HCT116 (cell line): ENCODE results near the gene DDX23. TPM values are rescaled to one million over a fixed set of nuclear protein-coding genes. Genes with fewer than 3 reads are reported as not detected.

Experiments used
- ATAC-seq: fragments of 200-7000 bp; cut with Tn5 transposase; 2 replicates; pipeline ENCODE4 v1.9.1; 2020; ENCODE audit warnings: mild to moderate bottlenecking, moderate library complexity
- BruUV-seq: library from RNA; stranded (reverse); fragments of 400-500 nt; replicated peaks from 2 replicates; lab custom pipeline; 2021; lab: Mats Ljungman, UMichigan
- CTCF ChIA-PET: fragments of 300-600 bp; sonication (Branson Sonifier 250); formaldehyde crosslinking; loops from one replicate; lab custom pipeline; 2021; ENCODE audit warnings: antibody characterized with exemption; lab: Charles Lee
- POLR2A ChIA-PET: fragments of 300-600, 350-600 bp; sonication (Branson Sonifier 250); formaldehyde crosslinking; loops from one replicate; lab custom pipeline; 2021; ENCODE audit warnings: antibody characterized with exemption; lab: Charles Lee
- RAD21 ChIA-PET, 2 experiments: fragments of 300-600 bp; sonication (Branson Sonifier 250); formaldehyde crosslinking; loops; one replicate each; lab custom pipeline; 2023; ENCODE audit warnings: low total read pairs in 2 of 2; ENCODE audit not compliant: uncharacterized antibody in 2 of 2, unreplicated experiment in 2 of 2, low non-redundant PET in 1 of 2; lab: Charles Lee
- DNase-seq: peaks from one replicate; pipeline ENCODE4 v3.0.0-alpha.2; 2010; ENCODE audit warnings: low read depth, low spot score
- H2AFZ ChIP-seq: fragments of 200-600 bp; shearing (Covaris generic), sonication (generic); 2 replicates; pipeline ENCODE4 v1.6.1; 2017; ENCODE audit warnings: low read depth, mixed run types, mixed read lengths, antibody characterized with exemption, low read length; ENCODE audit not compliant: poor library complexity, severe bottlenecking
- H3K27ac ChIP-seq: 2 replicates; pipeline ENCODE4 v1.5.1; 2012; ENCODE audit warnings: low read depth, low read length
- H3K27me3 ChIP-seq: fragments of 200-600 bp; sonication (generic); 2 replicates; pipeline ENCODE4 v1.6.1; 2016; ENCODE audit warnings: mixed run types, low read length, mixed read lengths; ENCODE audit not compliant: insufficient read depth
- H3K36me3 ChIP-seq, 2 experiments: fragments of 200-500 bp in 1 of 2; fragments of 200-600 bp in 1 of 2; sonication (Bioruptor generic) in 1 of 2; sonication (generic) in 1 of 2; 2 replicates each; pipeline versions ENCODE4 v1.5.1 to v1.6.1; 2014 to 2016; ENCODE audit warnings: low read length in 2 of 2, inconsistent platforms in 1 of 2, mixed read lengths in 1 of 2, mixed run types in 1 of 2; ENCODE audit not compliant: insufficient read depth in 2 of 2, control insufficient read depth in 1 of 2
- H3K4me1 ChIP-seq, 2 experiments: fragments of 200-600 bp in 1 of 2; sonication (generic) in 1 of 2; 2 replicates each; pipeline versions ENCODE4 v1.5.1 to v1.6.1; 2012 to 2017; ENCODE audit warnings: low read length in 2 of 2, inconsistent platforms in 1 of 2, mild to moderate bottlenecking in 1 of 2, mixed read lengths in 1 of 2, mixed run types in 1 of 2, moderate library complexity in 1 of 2; ENCODE audit not compliant: insufficient read depth in 2 of 2, control insufficient read depth in 1 of 2
- H3K4me2 ChIP-seq: fragments of 200-600 bp; sonication (generic); 2 replicates; pipeline ENCODE4 v1.6.1; 2017; ENCODE audit warnings: mixed run types, low read length, mixed read lengths
- H3K4me3 ChIP-seq, 2 experiments: fragments of 200-600 bp in 1 of 2; sonication (generic) in 1 of 2; replicated peaks in 1 of 2; 2 replicates each; pipeline ENCODE4 v1.5.1; 2011 to 2016; ENCODE audit warnings: low read length in 2 of 2, control low read depth in 1 of 2, low read depth in 1 of 2, mild to moderate bottlenecking in 1 of 2, mixed read lengths in 1 of 2, mixed run types in 1 of 2
- H3K79me2 ChIP-seq: fragments of 200-600 bp; sonication (generic); 2 replicates; pipeline ENCODE4 v1.6.1; 2017; ENCODE audit warnings: mild to moderate bottlenecking, mixed run types, low read length, moderate library complexity, mixed read lengths; ENCODE audit not compliant: insufficient read depth
- H3K9ac ChIP-seq: fragments of 200-600 bp; sonication (generic); 2 replicates; pipeline ENCODE4 v1.6.1; 2016; ENCODE audit warnings: low read length, mixed read lengths
- H3K9me2 ChIP-seq: fragments of 200-600 bp; sonication (generic), shearing (Covaris generic); 2 replicates; pipeline ENCODE4 v1.6.1; 2017; ENCODE audit warnings: mixed run types, mild to moderate bottlenecking, moderate library complexity; ENCODE audit not compliant: insufficient read depth
- H3K9me3 ChIP-seq, 2 experiments: fragments of 200-500 bp in 1 of 2; fragments of 200-600 bp in 1 of 2; sonication (Bioruptor generic) in 1 of 2; sonication (generic) in 1 of 2; 2 replicates each; pipeline ENCODE4 v1.6.1; 2014 to 2017; ENCODE audit warnings: low read length in 2 of 2, mixed read lengths in 2 of 2, inconsistent platforms in 1 of 2, low read depth in 1 of 2, mild to moderate bottlenecking in 1 of 2, mixed run types in 1 of 2, moderate library complexity in 1 of 2; ENCODE audit not compliant: control insufficient read depth in 1 of 2, insufficient read depth in 1 of 2
- H4K20me1 ChIP-seq: fragments of 200-600 bp; sonication (generic), shearing (Covaris generic); 2 replicates; pipeline ENCODE4 v1.6.1; 2017; ENCODE audit warnings: mixed run types, mild to moderate bottlenecking, moderate library complexity; ENCODE audit not compliant: insufficient read depth
- CEBPB ChIP-seq: IDR thresholded peaks from 2 replicates; pipeline ENCODE4 v1.6.1; 2012; ENCODE audit warnings: low read depth
- EGR1 ChIP-seq: IDR thresholded peaks from 2 replicates; pipeline ENCODE4 v1.6.1; 2012; ENCODE audit warnings: low read depth
- ELF1 ChIP-seq: IDR thresholded peaks from 2 replicates; pipeline ENCODE4 v1.6.1; 2012; ENCODE audit warnings: low read depth, borderline replicate concordance
- EZH2phosphoT487 ChIP-seq: fragments of 200-600 bp; IDR thresholded peaks from 2 replicates; pipeline ENCODE4 v1.6.1; 2018; ENCODE audit warnings: antibody characterized with exemption, borderline replicate concordance
- FOSL1 ChIP-seq: IDR thresholded peaks from 2 replicates; pipeline ENCODE4 v1.6.1; 2012; ENCODE audit warnings: low read depth
- POLR2A ChIP-seq: IDR thresholded peaks from 2 replicates; pipeline ENCODE4 v1.7.0; 2011; ENCODE audit warnings: borderline replicate concordance; ENCODE audit not compliant: insufficient read depth, insufficient read length; ENCODE audit errors: extremely low read depth
- POLR2AphosphoS5 ChIP-seq: IDR thresholded peaks from 2 replicates; pipeline ENCODE4 v1.6.1; 2011; ENCODE audit warnings: mild to moderate bottlenecking, low read depth, low read length, moderate library complexity
- SIN3A ChIP-seq: IDR thresholded peaks from 2 replicates; pipeline ENCODE4 v1.6.1; 2012; ENCODE audit warnings: low read depth
- SRF ChIP-seq: IDR thresholded peaks from 2 replicates; pipeline ENCODE4 v1.6.1; 2012; ENCODE audit warnings: low read depth
- YY1 ChIP-seq: IDR thresholded peaks from 2 replicates; pipeline ENCODE4 v1.6.1; 2011; ENCODE audit warnings: low read length, low read depth, moderate library complexity, mild to moderate bottlenecking; ENCODE audit not compliant: insufficient replicate concordance; ENCODE audit errors: extremely low read depth
- ZNF274 ChIP-seq: fragments of 200-500 bp; sonication (Bioruptor generic); IDR thresholded peaks from 2 replicates; pipeline ENCODE4 v1.6.1; 2014; ENCODE audit warnings: mild to moderate bottlenecking, low read depth, low read length, inconsistent platforms
- intact Hi-C: fragments of 100-400 bp; cut with micrococcal nuclease; formaldehyde crosslinking; loops from 2 replicates; pipeline ENCODE4 v1.10.0; 2022
- total RNA-seq: library from RNA; stranded (reverse); gene quantifications from one replicate; pipeline ENCODE4 v1.2.1, GENCODE V29; 2021; ENCODE audit not compliant: unreplicated experiment
- TF ChIP-seq, protein P1 (sequence below): IDR thresholded peaks from 2 replicates; pipeline ENCODE4 v1.6.1; 2012

Gene DDX23
- total RNA-seq, 1 experiment from 2014 or later = 75.0 TPM

GRCh38 chr12:48793696-48794095 lies 58.3 kb downstream of the DDX23 start:
- Histone ChIP-seq H3K4me1 (peaks cover 16 to 25% of the 10 kb centered on the region in 2 experiments), H4K20me1 (no peaks in the 10 kb centered on the region), H3K79me2 (no peaks in the 10 kb centered on the region; the same call in 1 of the 2 replicates), H2AFZ (no peak overlapping the region), H3K36me3 (no peaks in the 10 kb centered on the region), H3K9me2 (no peaks in the 10 kb centered on the region), H3K27me3 (no peaks in the 10 kb centered on the region), H3K27ac (no peak overlapping the region), H3K4me2 (no peak overlapping the region), H3K4me3 (no peak overlapping the region), H3K9ac (no peak overlapping the region), H3K9me3 (no peaks in the 10 kb centered on the region)
- TF ChIP-seq YY1 (no peak), EZH2phosphoT487 (no peak), ELF1 (no peak), FOSL1 (no peak), CEBPB (no peak), POLR2A (no peak), ZNF274 (no peak), POLR2AphosphoS5 (no peak), EGR1 (no peak), SIN3A (no peak), SRF (no peak)
- TF ChIP-seq, protein P1, sequence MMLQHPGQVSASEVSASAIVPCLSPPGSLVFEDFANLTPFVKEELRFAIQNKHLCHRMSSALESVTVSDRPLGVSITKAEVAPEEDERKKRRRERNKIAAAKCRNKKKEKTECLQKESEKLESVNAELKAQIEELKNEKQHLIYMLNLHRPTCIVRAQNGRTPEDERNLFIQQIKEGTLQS = no peak
- ATAC-seq = no peak
- ChIA-PET RAD21 (interaction anchor here in 1 of 2 experiments (2.1 kb wide), 1 partner anchor 40 kb away, joined by 10 read pairs; no protein-coding TSS in a partner anchor), POLR2A (interaction anchor here (1.7 kb wide), 1 partner anchor 40 kb away, joined by 12 read pairs; no protein-coding TSS in a partner anchor), CTCF (interaction anchor here (1.3 to 7.9 kb wide), 3 partner anchors 41 to 59 kb away, joined by 3 to 85 read pairs (median 3); no protein-coding TSS in a partner anchor)
- DNase-seq = no peak
- no TSS peak for BruUV-seq
- intact Hi-C loops = no loop called here
